Retinal pigment epithelial cell (primary cell): Measurements from ENCODE around the gene TRPM6.

Experiments used
- DNase-seq: peaks from one replicate; pipeline ENCODE4 v3.0.0-alpha.2; 2010; ENCODE audit warnings: low read depth
- H3K4me3 ChIP-seq: 2 replicates; pipeline ENCODE4 v1.5.1; 2011; ENCODE audit warnings: mild to moderate bottlenecking, low read length, control low read depth, moderate library complexity
- TF ChIP-seq, protein P1 (sequence below): conservative IDR thresholded peaks from 2 replicates; pipeline ENCODE4 v1.5.1; 2011; ENCODE audit warnings: low read depth, low read length, control low read depth, inconsistent platforms

TRPM6 gene

DNA sequence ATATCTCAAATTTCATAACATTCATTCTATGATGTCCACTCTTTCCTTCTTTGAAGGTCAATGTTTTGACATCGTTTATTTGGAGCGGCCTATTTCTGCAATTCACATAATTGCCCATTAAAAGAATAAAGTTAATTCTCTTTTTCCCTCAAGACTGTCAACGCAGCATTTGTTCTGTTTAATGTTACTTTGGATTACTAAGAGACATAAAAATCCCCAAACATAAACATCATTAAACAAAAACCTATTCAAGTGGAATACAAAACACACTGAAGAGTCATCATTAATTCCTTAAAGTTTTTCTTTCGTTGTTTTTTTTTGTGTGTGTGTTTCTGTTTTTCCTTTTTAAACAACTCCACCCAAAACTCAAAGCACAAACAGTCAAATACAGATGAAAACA lies 151.1 kb downstream of the TRPM6 start:
- no peak for DNase-seq
- no peak overlapping the region for H3K4me3 ChIP-seq
- TF ChIP-seq, protein P1, sequence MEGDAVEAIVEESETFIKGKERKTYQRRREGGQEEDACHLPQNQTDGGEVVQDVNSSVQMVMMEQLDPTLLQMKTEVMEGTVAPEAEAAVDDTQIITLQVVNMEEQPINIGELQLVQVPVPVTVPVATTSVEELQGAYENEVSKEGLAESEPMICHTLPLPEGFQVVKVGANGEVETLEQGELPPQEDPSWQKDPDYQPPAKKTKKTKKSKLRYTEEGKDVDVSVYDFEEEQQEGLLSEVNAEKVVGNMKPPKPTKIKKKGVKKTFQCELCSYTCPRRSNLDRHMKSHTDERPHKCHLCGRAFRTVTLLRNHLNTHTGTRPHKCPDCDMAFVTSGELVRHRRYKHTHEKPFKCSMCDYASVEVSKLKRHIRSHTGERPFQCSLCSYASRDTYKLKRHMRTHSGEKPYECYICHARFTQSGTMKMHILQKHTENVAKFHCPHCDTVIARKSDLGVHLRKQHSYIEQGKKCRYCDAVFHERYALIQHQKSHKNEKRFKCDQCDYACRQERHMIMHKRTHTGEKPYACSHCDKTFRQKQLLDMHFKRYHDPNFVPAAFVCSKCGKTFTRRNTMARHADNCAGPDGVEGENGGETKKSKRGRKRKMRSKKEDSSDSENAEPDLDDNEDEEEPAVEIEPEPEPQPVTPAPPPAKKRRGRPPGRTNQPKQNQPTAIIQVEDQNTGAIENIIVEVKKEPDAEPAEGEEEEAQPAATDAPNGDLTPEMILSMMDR = no peak

DNA sequence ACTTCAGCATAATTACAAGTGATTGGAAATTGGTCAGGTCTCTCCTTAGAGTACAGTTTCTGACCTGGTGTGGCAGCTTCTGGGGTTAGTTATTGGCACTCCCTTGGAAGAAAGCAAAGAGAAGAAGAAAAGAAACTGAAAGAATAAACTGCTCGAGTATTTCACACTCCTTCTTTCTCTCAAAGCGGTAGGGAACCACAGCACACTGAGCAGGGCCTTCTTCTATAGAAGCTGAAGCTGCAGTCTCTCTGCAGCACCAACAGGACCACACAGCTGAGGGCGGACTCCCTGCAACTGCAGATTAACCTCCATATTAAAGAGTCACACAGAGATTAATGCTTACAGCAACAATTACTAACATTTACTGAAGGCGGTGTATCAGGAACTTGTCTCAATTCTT lies 152.0 kb downstream of the TRPM6 start:
- H3K4me3 ChIP-seq = no peak overlapping the region
- TF ChIP-seq, protein P1 = no peak
- no peak for DNase-seq

DNA sequence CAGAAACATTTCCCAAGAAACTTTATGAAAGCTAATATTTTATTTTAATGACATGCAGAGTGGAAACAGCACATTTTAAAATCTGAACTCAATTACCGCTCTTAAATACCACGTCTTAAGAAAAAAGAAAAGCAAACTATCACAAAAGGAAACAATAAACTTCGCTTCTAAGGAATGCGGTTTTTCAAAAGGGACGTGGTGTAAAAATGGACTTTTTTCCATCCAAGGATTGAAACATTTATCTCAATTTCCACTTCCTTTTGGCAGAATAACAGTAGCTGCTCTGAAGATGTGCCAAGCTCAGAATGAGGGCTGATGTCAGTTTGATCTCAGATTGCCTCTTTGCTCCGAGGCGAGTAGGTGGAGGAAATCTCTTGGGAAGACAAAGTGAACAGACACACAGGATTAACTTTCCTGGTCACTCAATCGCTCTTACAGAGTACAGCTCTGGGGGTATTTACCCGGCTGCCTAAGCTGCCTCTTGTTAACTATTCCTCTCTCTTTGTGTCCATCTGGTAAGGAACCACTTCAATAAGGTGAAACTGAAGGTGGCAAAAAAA lies 158.5 kb downstream of the TRPM6 start:
- H3K4me3 ChIP-seq = no peak overlapping the region
- TF ChIP-seq, protein P1 = no peak
- DNase-seq = no peak

DNA sequence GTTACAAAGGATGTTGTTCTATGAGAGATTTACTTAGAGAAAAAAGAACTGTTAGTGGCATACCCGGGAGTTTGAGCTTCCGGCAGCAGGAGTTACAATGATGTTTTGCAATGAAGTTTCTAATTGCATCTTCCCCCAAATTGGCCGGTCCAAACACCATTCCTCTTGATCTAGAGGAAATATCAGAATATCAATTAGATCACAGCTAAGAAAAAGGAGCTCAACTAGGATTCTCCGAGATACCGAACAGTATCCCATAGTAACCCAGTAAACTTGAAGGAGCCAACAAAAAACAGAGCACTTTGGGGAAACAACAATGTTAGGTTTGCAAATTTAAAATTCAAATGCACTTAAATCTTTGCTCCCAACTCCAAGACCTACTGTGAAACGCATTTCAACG lies 159.5 kb downstream of the TRPM6 start:
- TF ChIP-seq, protein P1 = no peak
- H3K4me3 ChIP-seq = no peak overlapping the region

DNA sequence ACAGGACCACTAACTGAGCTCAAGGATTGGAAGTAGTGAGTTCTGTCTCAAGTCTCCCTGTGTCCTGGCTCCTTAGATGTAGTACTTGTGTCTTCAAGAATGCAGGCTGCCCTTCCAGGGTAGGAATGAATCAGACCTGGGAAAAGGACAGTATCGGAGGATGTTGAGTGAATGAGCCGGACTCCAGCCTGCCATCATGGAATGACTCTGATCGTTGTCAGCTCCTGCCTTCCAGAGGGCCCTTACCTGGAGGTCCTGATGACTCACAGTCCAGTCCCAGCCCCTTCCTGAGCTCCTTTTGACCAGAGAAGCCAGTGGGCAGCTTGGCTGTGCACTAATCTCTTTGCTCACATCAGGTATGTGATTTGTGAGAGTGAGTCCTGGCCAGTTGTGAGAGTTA lies 161.1 kb downstream of the TRPM6 start:
- TF ChIP-seq, protein P1 = no peak
- no peak for DNase-seq
- H3K4me3 ChIP-seq = no peak overlapping the region

More for the DNA sequence above, 159.5 kb downstream of the TRPM6 start:
- DNase-seq = no peak

DNA sequence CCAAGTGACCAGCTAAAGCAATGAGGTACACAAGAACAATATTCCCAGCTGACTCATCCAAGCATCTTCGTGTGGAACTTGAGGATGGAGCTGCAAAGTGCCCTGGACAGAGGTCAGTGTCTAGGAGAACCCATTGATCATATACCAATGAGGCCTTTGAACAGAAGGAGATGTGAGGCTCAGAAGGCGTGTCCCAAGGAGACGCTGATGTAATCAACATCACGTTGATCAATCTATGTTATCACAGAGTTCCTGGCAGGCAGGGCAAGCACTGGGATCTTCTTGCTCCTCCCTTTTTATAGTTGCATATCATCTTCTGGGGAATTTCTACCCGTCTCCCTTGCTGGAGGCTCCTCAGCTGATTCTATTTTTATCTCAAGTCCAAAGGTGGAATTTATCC lies 163.4 kb downstream of the TRPM6 start:
- TF ChIP-seq, protein P1 = no peak
- DNase-seq = no peak

More for the DNA sequence above, 163.4 kb downstream of the TRPM6 start:
- no peak overlapping the region for H3K4me3 ChIP-seq
